Endothelial cell of umbilical vein (primary cell): ENCODE results near the gene JAKMIP1. TPM values are rescaled to one million over a fixed set of nuclear protein-coding genes. Genes with fewer than 3 reads are reported as not detected.

Experiments used
- BruUV-seq: library from RNA; stranded (reverse); fragments of 400-500 nt; replicated peaks from 2 replicates; lab custom pipeline; 2021; lab: Mats Ljungman, UMichigan
- CTCF ChIA-PET: fragments of 300-600, 350-600 bp; sonication (Branson Sonifier 250); formaldehyde crosslinking; loops from one replicate; lab custom pipeline; 2021; ENCODE audit warnings: antibody characterized with exemption, inconsistent platforms; lab: Charles Lee
- POLR2A ChIA-PET: fragments of 300-600, 350-600 bp; sonication (Branson Sonifier 250); formaldehyde crosslinking; loops from one replicate; lab custom pipeline; 2021; ENCODE audit warnings: antibody characterized with exemption, inconsistent platforms; lab: Charles Lee
- DNase-seq: peaks from one replicate; pipeline ENCODE4 v3.0.0-alpha.2; 2011; ENCODE audit warnings: low read depth, low spot score
- FAIRE-seq: peaks from 2 replicates; lab custom pipeline; 2011; peaks lifted over from hg19 to GRCh38; lab: Jason Lieb, UNC
- H2AFZ ChIP-seq: 2 replicates; pipeline ENCODE4 v1.6.0; 2012; ENCODE audit warnings: low read depth, low read length, control low read depth, inconsistent platforms
- H3K27ac ChIP-seq: 2 replicates; pipeline ENCODE4 v1.5.1; 2011; ENCODE audit warnings: low read depth, mild to moderate bottlenecking, control low read depth, low read length, moderate library complexity; ENCODE audit not compliant: insufficient read depth
- H3K27me3 ChIP-seq, 2 experiments: 2 replicates each; pipeline versions ENCODE4 v1.6.0 to v1.6.1; 2011; ENCODE audit warnings: low read length in 2 of 2, mixed read lengths in 1 of 2; ENCODE audit not compliant: control insufficient read depth in 2 of 2, insufficient read depth in 2 of 2
- H3K36me3 ChIP-seq, 2 experiments: 2 replicates in 1 of 2; 3 replicates in 1 of 2; pipeline ENCODE4 v1.5.1; 2011; ENCODE audit warnings: low read length in 2 of 2, mild to moderate bottlenecking in 1 of 2, moderate library complexity in 1 of 2; ENCODE audit not compliant: control insufficient read depth in 2 of 2, insufficient read depth in 2 of 2; ENCODE audit errors: extremely low read depth in 1 of 2
- H3K4me1 ChIP-seq: 3 replicates; pipeline ENCODE4 v1.5.1; 2011; ENCODE audit warnings: mild to moderate bottlenecking, low read length; ENCODE audit not compliant: control insufficient read depth, insufficient read depth; ENCODE audit errors: extremely low read depth
- H3K4me2 ChIP-seq: 2 replicates; pipeline ENCODE4 v1.6.1; 2011; ENCODE audit warnings: low read length, control low read depth, mixed read lengths; ENCODE audit not compliant: insufficient read depth
- H3K4me3 ChIP-seq, 3 experiments: fragments of 200-600 bp in 1 of 3; sonication (generic), shearing (Covaris generic) in 1 of 3; replicated peaks in 1 of 3; 2 replicates each; pipeline ENCODE4 v1.5.1; 2011 to 2016; ENCODE audit warnings: control low read depth in 3 of 3, low read length in 3 of 3, mild to moderate bottlenecking in 2 of 3, inconsistent platforms in 1 of 3, low read depth in 1 of 3, moderate library complexity in 1 of 3; ENCODE audit not compliant: insufficient read depth in 1 of 3
- H3K79me2 ChIP-seq: 2 replicates; pipeline ENCODE4 v1.6.0; 2012; ENCODE audit warnings: low read length, inconsistent platforms; ENCODE audit not compliant: control insufficient read depth, insufficient read depth
- H3K9ac ChIP-seq: replicated peaks from 2 replicates; pipeline ENCODE3; 2011; ENCODE audit warnings: low read length, control low read depth; ENCODE audit not compliant: insufficient read depth; ENCODE audit errors: extremely low read depth
- H3K9me1 ChIP-seq: replicated peaks from 3 replicates; pipeline ENCODE4 v1.6.0; 2011; ENCODE audit warnings: mild to moderate bottlenecking, low read length; ENCODE audit not compliant: control insufficient read depth, insufficient read depth; ENCODE audit errors: extremely low read depth
- H3K9me3 ChIP-seq: replicated peaks from 2 replicates; pipeline ENCODE4 v1.5.1; 2012; ENCODE audit warnings: low read length, inconsistent platforms; ENCODE audit not compliant: control insufficient read depth, insufficient read depth
- H4K20me1 ChIP-seq: replicated peaks from 2 replicates; pipeline ENCODE3; 2011; ENCODE audit warnings: mild to moderate bottlenecking, low read length; ENCODE audit not compliant: control insufficient read depth, insufficient read depth; ENCODE audit errors: extremely low read depth
- CTCF ChIP-seq, 2 donors: IDR thresholded peaks; 1 replicate in 1 of 2; 2 replicates in 1 of 2; pipeline ENCODE4 v1.5.1; 2011; ENCODE audit warnings: low read length in 2 of 2, mild to moderate bottlenecking in 2 of 2, moderate library complexity in 2 of 2, control low read depth in 1 of 2, inconsistent platforms in 1 of 2, low read depth in 1 of 2; ENCODE audit not compliant: insufficient read depth in 1 of 2; ENCODE audit errors: extremely low read depth in 1 of 2
- EZH2 ChIP-seq: IDR thresholded peaks from 2 replicates; pipeline ENCODE4 v1.6.1; 2012; ENCODE audit warnings: borderline replicate concordance, low read depth, mild to moderate bottlenecking, moderate library complexity, low read length, inconsistent platforms; ENCODE audit not compliant: severe bottlenecking
- FOS ChIP-seq: IDR thresholded peaks from 2 replicates; pipeline ENCODE4 v1.6.1; 2011; ENCODE audit warnings: mild to moderate bottlenecking, low read length, moderate library complexity, borderline replicate concordance; ENCODE audit not compliant: insufficient read depth
- GATA2 ChIP-seq: IDR thresholded peaks from 2 replicates; pipeline ENCODE4 v1.7.0; 2011; ENCODE audit warnings: low read depth, mild to moderate bottlenecking, moderate library complexity, mixed read lengths, low read length; ENCODE audit not compliant: insufficient read length, insufficient read depth
- JUN ChIP-seq: IDR thresholded peaks from 2 replicates; pipeline ENCODE4 v1.6.1; 2011; ENCODE audit warnings: borderline replicate concordance, low read depth; ENCODE audit not compliant: insufficient read length, insufficient read depth
- MAX ChIP-seq: IDR thresholded peaks from 2 replicates; pipeline ENCODE4 v1.6.1; 2011; ENCODE audit not compliant: insufficient read depth, insufficient read length
- MYC ChIP-seq: IDR thresholded peaks from one replicate; pipeline ENCODE4 v1.6.1; 2011; ENCODE audit warnings: mild to moderate bottlenecking, low read depth, low read length
- POLR2A ChIP-seq: IDR thresholded peaks from 2 replicates; pipeline ENCODE4 v1.6.1; 2012; ENCODE audit warnings: low read depth, mild to moderate bottlenecking, control low read depth, low read length
- POLR2AphosphoS5 ChIP-seq: IDR thresholded peaks from 2 replicates; pipeline ENCODE4 v1.6.1; 2012; ENCODE audit warnings: low read depth, mild to moderate bottlenecking, control low read depth, low read length, moderate library complexity; ENCODE audit not compliant: insufficient read depth
- dilution Hi-C: fragments of 300-500 bp; cut with MboI; formaldehyde crosslinking; loops from one replicate; pipeline ENCODE4 v1.15.0; 2019; ENCODE audit warnings: low sequenced_read_pairs; ENCODE audit not compliant: extremely low pct_ligation_motif_present
- intact Hi-C: fragments of 100-400 bp; cut with micrococcal nuclease; formaldehyde crosslinking; loops from one replicate; pipeline ENCODE4 v1.10.0; 2022
- polyA plus RNA-seq, 4 experiments: library from polyadenylated mRNA; depleted of rRNA in 3 of 4; stranded (reverse) in 3 of 4; unstranded in 1 of 4; fragments of >200 nt; gene quantifications; 2 replicates each; pipeline versions ENCODE4 v1.2.1 to v1.2.3, GENCODE V29; 2011 to 2012; ENCODE audit warnings: missing spikeins in 1 of 4
- total RNA-seq: library from RNA; stranded (reverse); gene quantifications from 2 replicates; pipeline ENCODE4 v1.2.3, GENCODE V29; 2021

Gene JAKMIP1
- total and polyA plus RNA-seq, 2 donors (not counting 3 experiments of a cell fraction or from before 2014, with no cell fraction given) = not detected

GRCh38 chr4:6119507-6120020 lies 80.8 kb downstream of the JAKMIP1 start:
- H3K27ac ChIP-seq = no peak overlapping the region
- H3K9me3 ChIP-seq = no peaks in the 10 kb centered on the region
- no peaks in the 10 kb centered on the region for H3K27me3 ChIP-seq
- no peak overlapping the region for H2AFZ ChIP-seq
- no peaks in the 10 kb centered on the region for H3K9me1 ChIP-seq
- H3K4me1 ChIP-seq = no peaks in the 10 kb centered on the region
- CTCF ChIA-PET = no interaction called here
- H3K9ac ChIP-seq = no peak overlapping the region
- H3K36me3 ChIP-seq = no peaks in the 10 kb centered on the region
- no peak for FAIRE-seq
- intact Hi-C loops = no loop called here
- POLR2A ChIA-PET = no interaction called here
- dilution Hi-C loops = no loop called here
- BruUV-seq = no TSS peak
- no peak for TF ChIP-seq MYC
- TF ChIP-seq POLR2AphosphoS5 = no peak
- DNase-seq = no peak
- no peaks in the 10 kb centered on the region for H3K79me2 ChIP-seq
- H4K20me1 ChIP-seq = no peaks in the 10 kb centered on the region
- H3K4me2 ChIP-seq = no peak overlapping the region
- H3K4me3 ChIP-seq = no peak overlapping the region

GRCh38 chr4:6118201-6118600 lies 82.1 kb downstream of the JAKMIP1 start:
- Histone ChIP-seq H3K27ac (no peak overlapping the region), H3K27me3 (no peaks in the 10 kb centered on the region), H3K36me3 (no peaks in the 10 kb centered on the region), H3K9me3 (no peaks in the 10 kb centered on the region), H2AFZ (no peak overlapping the region), H3K79me2 (no peaks in the 10 kb centered on the region), H3K4me2 (no peak overlapping the region), H4K20me1 (no peaks in the 10 kb centered on the region), H3K4me1 (no peaks in the 10 kb centered on the region), H3K9me1 (no peaks in the 10 kb centered on the region), H3K4me3 (no peak overlapping the region), H3K9ac (no peak overlapping the region)
- DNase-seq = no peak
- CTCF ChIA-PET = no interaction called here
- intact Hi-C loops = no loop called here
- dilution Hi-C loops = no loop called here
- BruUV-seq = no TSS peak
- TF ChIP-seq JUN (no peak), EZH2 (no peak), FOS (no peak), POLR2AphosphoS5 (no peak), GATA2 (no peak), POLR2A (no peak), MYC (no peak), MAX (no peak), CTCF (IDR thresholded peaks at IDR 0.05; ENCODE audit: extremely low read depth in 1 of 2, insufficient read depth in 1 of 2, low read depth in 1 of 2, low read length in 2 of 2) (no peak)
- FAIRE-seq = no peak
- POLR2A ChIA-PET = no interaction called here
